CD8-positive, alpha-beta memory T cell (primary cell): Measurements from ENCODE around the gene OXSM. TPM values are rescaled to one million over a fixed set of nuclear protein-coding genes. Genes with fewer than 3 reads are reported as not detected.

Source experiments
- CTCF ChIA-PET: fragments of 350-600 bp; sonication (Branson Sonifier 250); formaldehyde crosslinking; loops from one replicate; lab custom pipeline; 2021; ENCODE audit warnings: antibody characterized with exemption; lab: Charles Lee
- POLR2A ChIA-PET: fragments of 350-600 bp; sonication (Branson Sonifier 250); formaldehyde crosslinking; loops from one replicate; lab custom pipeline; 2021; ENCODE audit warnings: antibody characterized with exemption; lab: Charles Lee
- DNase-seq, 5 donors: peaks; one replicate each; pipeline versions ENCODE4 v3.0.0 to v3.0.0-alpha.2; 2020 to 2022; ENCODE audit warnings: mixed read lengths in 1 of 5
- H3K27ac ChIP-seq: one replicate; pipeline ENCODE4 v1.7.0; 2013; ENCODE audit warnings: low read depth, mild to moderate bottlenecking, low read length, moderate library complexity
- H3K27me3 ChIP-seq: 2 replicates; pipeline ENCODE4 v1.7.0; 2013; ENCODE audit warnings: low read length, mild to moderate bottlenecking; ENCODE audit not compliant: insufficient read depth, poor library complexity, severe bottlenecking
- H3K36me3 ChIP-seq: 2 replicates; pipeline ENCODE4 v1.7.0; 2013; ENCODE audit warnings: mild to moderate bottlenecking, low read length, moderate library complexity; ENCODE audit not compliant: insufficient read depth
- H3K4me1 ChIP-seq: 2 replicates; pipeline ENCODE4 v1.7.0; 2013; ENCODE audit warnings: mild to moderate bottlenecking, low read length, moderate library complexity; ENCODE audit not compliant: insufficient read depth
- H3K4me3 ChIP-seq: 2 replicates; pipeline ENCODE4 v1.7.0; 2013; ENCODE audit warnings: mild to moderate bottlenecking, low read length
- H3K9me3 ChIP-seq: 2 replicates; pipeline ENCODE4 v1.7.0; 2013; ENCODE audit warnings: mild to moderate bottlenecking, low read length
- H3K27ac Mint-ChIP-seq, 8 donors: one replicate each; pipeline ENCODE4 v1.8.0; 2020 to 2021; ENCODE audit warnings: mixed read lengths in 8 of 8, mild to moderate bottlenecking in 6 of 8, inconsistent platforms in 3 of 8, moderate library complexity in 3 of 8
- H3K27me3 Mint-ChIP-seq, 2 donors: one replicate each; pipeline ENCODE4 v1.8.0; 2020 to 2021; ENCODE audit warnings: mixed read lengths in 2 of 2, mild to moderate bottlenecking in 1 of 2, moderate library complexity in 1 of 2
- H3K36me3 Mint-ChIP-seq, 3 donors: one replicate each; pipeline ENCODE4 v1.8.0; 2020 to 2021; ENCODE audit warnings: mixed read lengths in 3 of 3, inconsistent platforms in 1 of 3, mild to moderate bottlenecking in 1 of 3
- H3K4me1 Mint-ChIP-seq, 3 donors: one replicate each; pipeline ENCODE4 v1.8.0; 2020 to 2021; ENCODE audit warnings: mixed read lengths in 3 of 3, inconsistent platforms in 1 of 3, mild to moderate bottlenecking in 1 of 3
- H3K4me3 Mint-ChIP-seq, 7 donors: one replicate each; pipeline ENCODE4 v1.8.0; 2020 to 2021; ENCODE audit warnings: mixed read lengths in 7 of 7, mild to moderate bottlenecking in 6 of 7, moderate library complexity in 4 of 7, inconsistent platforms in 2 of 7
- H3K9me3 Mint-ChIP-seq, 5 donors: one replicate each; pipeline ENCODE4 v1.8.0; 2020 to 2022; ENCODE audit warnings: mixed read lengths in 5 of 5, mild to moderate bottlenecking in 3 of 5, moderate library complexity in 2 of 5, inconsistent platforms in 1 of 5
- polyA plus RNA-seq: library from polyadenylated mRNA; unstranded; fragments of 300-500 nt; fragmentation: Illumina TruSeq; gene quantifications from one replicate; pipeline ENCODE4 v1.2.3, GENCODE V29; 2021
- total RNA-seq, 2 experiments: library from RNA; stranded (reverse); gene quantifications; one replicate each; pipeline ENCODE4 v1.2.3, GENCODE V29; 2021

Gene OXSM
- total and polyA plus RNA-seq, 3 experiments from 2014 or later = 12.1 to 13.1 (median 12.9) TPM

- Histone ChIP-seq H3K36me3 (no peaks in the 10 kb centered on the region), H3K27ac (no peak overlapping the region), H3K4me3 (peak overlapping the region; percentile 70), H3K9me3 (no peaks in the 10 kb centered on the region), H3K27me3 (no peaks in the 10 kb centered on the region), H3K4me1 (peaks cover 31% of the 10 kb centered on the region)
- Mint-ChIP-seq H3K27ac (peak overlapping the region in 7 of 8 donors; percentile 70 to 93 (median 83)), H3K4me1 (peaks cover 40 to 53% (median 50%) of the 10 kb centered on the region in 3 donors), H3K9me3 (no peaks in the 10 kb centered on the region), H3K36me3 (peaks cover 0 to 7% (median 0%) of the 10 kb centered on the region in 3 donors), H3K4me3 (peak overlapping the region; percentile 78 to 99 (median 84)), H3K27me3 (no peaks in the 10 kb centered on the region)
- peak in 1 of 5 donors; percentile 49 for DNase-seq
- CTCF ChIA-PET = interaction anchor here (1.1 to 1.7 kb wide), 4 partner anchors 9 to 136 kb away, joined by 3 to 8 read pairs (median 4); no protein-coding TSS in a partner anchor
- POLR2A ChIA-PET = interaction anchor here (0.5 to 1.1 kb wide), 6 partner anchors 14 to 1867 kb away, joined by 3 to 9 read pairs (median 3); partner anchors contain the start of genes NKIRAS1 and RPL15
Measured at GRCh38 chr3:25783661-25784512, 6.0 kb upstream of the OXSM start.

- peaks cover 28% of the 10 kb centered on the region for H3K4me1 ChIP-seq
- H3K4me3 ChIP-seq = no peak overlapping the region
- ChIA-PET POLR2A (no interaction called here), CTCF (interaction anchor here (0.6 kb wide), 1 partner anchor 33 kb away, joined by 4 read pairs; no protein-coding TSS in a partner anchor)
- H3K36me3 Mint-ChIP-seq = peaks cover 0 to 10% (median 0%) of the 10 kb centered on the region in 3 donors
- H3K27me3 ChIP-seq = no peaks in the 10 kb centered on the region
- DNase-seq = no peak
- H3K27me3 Mint-ChIP-seq = no peaks in the 10 kb centered on the region
- H3K4me1 Mint-ChIP-seq = peaks cover 43 to 54% (median 54%) of the 10 kb centered on the region in 3 donors
- no peaks in the 10 kb centered on the region for H3K9me3 ChIP-seq
- no peak overlapping the region for H3K27ac ChIP-seq
- H3K36me3 ChIP-seq = no peaks in the 10 kb centered on the region
- H3K4me3 Mint-ChIP-seq = peak overlapping the region in 4 of 7 donors; percentile 78 to 99 (median 84)
- no peaks in the 10 kb centered on the region for H3K9me3 Mint-ChIP-seq
- H3K27ac Mint-ChIP-seq = peak overlapping the region in 3 of 8 donors; percentile 4 to 83 (median 71)
Measured at GRCh38 chr3:25784971-25785370, 4.9 kb upstream of the OXSM start.

GRCh38 chr3:25785826-25786225, 4.1 kb upstream of the OXSM start:
- Mint-ChIP-seq H3K4me1 (peaks cover 43 to 54% (median 54%) of the 10 kb centered on the region in 3 donors), H3K9me3 (no peaks in the 10 kb centered on the region), H3K27me3 (peaks cover 0 to 2% of the 10 kb centered on the region in 2 donors), H3K4me3 (peak overlapping the region in 2 of 7 donors; percentile 10 to 60), H3K36me3 (peaks cover 0 to 14% (median 0%) of the 10 kb centered on the region in 3 donors), H3K27ac (peak overlapping the region in 3 of 8 donors; percentile 41 to 60 (median 59))
- Histone ChIP-seq H3K27me3 (no peaks in the 10 kb centered on the region), H3K4me1 (peaks cover 27% of the 10 kb centered on the region), H3K4me3 (no peak overlapping the region), H3K9me3 (no peaks in the 10 kb centered on the region), H3K27ac (no peak overlapping the region), H3K36me3 (no peaks in the 10 kb centered on the region)
- DNase-seq = no peak
- ChIA-PET POLR2A (no interaction called here), CTCF (no interaction called here)

- POLR2A ChIA-PET = no interaction called here
- peaks cover 0 to 2% of the 10 kb centered on the region in 2 donors for H3K27me3 Mint-ChIP-seq
Measured at GRCh38 chr3:25787689-25788088, 2.2 kb upstream of the OXSM start.

GRCh38 chr3:25789209-25789595, 688 bp upstream of the OXSM start:
- H3K4me1 ChIP-seq = peaks cover 16% of the 10 kb centered on the region
- no peaks in the 10 kb centered on the region for H3K27me3 ChIP-seq
- H3K9me3 ChIP-seq = no peaks in the 10 kb centered on the region
- H3K27ac ChIP-seq = peak overlapping the region; percentile 96
- ChIA-PET POLR2A (interaction anchor here (0.6 kb wide), 1 partner anchor 14 kb away, joined by 3 read pairs; no protein-coding TSS in a partner anchor), CTCF (interaction anchor here (0.7 kb wide), 1 partner anchor 141 kb away, joined by 3 read pairs; no protein-coding TSS in a partner anchor)
- Mint-ChIP-seq H3K4me3 (peak overlapping the region; percentile 93 to 98 (median 96)), H3K27me3 (peaks cover 0 to 2% of the 10 kb centered on the region in 2 donors), H3K27ac (peak overlapping the region in 7 of 8 donors; percentile 93 to 100 (median 99)), H3K36me3 (peaks cover 0 to 14% (median 2%) of the 10 kb centered on the region in 3 donors), H3K4me1 (peaks cover 38 to 60% (median 50%) of the 10 kb centered on the region in 3 donors), H3K9me3 (no peaks in the 10 kb centered on the region)
- no peak for DNase-seq
- H3K36me3 ChIP-seq = no peaks in the 10 kb centered on the region
- peak overlapping the region; percentile 85 for H3K4me3 ChIP-seq

More at GRCh38 chr3:25787689-25788088, 2.2 kb upstream of the OXSM start:
- no peaks in the 10 kb centered on the region for H3K9me3 Mint-ChIP-seq
- H3K4me3 Mint-ChIP-seq = peak overlapping the region in 1 of 7 donors; percentile 80
- DNase-seq = no peak
- H3K27ac Mint-ChIP-seq = peak overlapping the region; percentile 6 to 93 (median 48)
- peaks cover 39 to 55% (median 54%) of the 10 kb centered on the region in 3 donors for H3K4me1 Mint-ChIP-seq
- no peaks in the 10 kb centered on the region for H3K27me3 ChIP-seq
- peaks cover 0 to 12% (median 2%) of the 10 kb centered on the region in 3 donors for H3K36me3 Mint-ChIP-seq
- CTCF ChIA-PET = no interaction called here
- peaks cover 19% of the 10 kb centered on the region for H3K4me1 ChIP-seq
- no peaks in the 10 kb centered on the region for H3K9me3 ChIP-seq
- H3K27ac ChIP-seq = peak overlapping the region; percentile 96
- H3K36me3 ChIP-seq = no peaks in the 10 kb centered on the region
- H3K4me3 ChIP-seq = no peak overlapping the region

GRCh38 chr3:25801786-25802185, 11.9 kb downstream of the OXSM start:
- ChIA-PET POLR2A (no interaction called here), CTCF (no interaction called here)
- H3K27me3 ChIP-seq = no peaks in the 10 kb centered on the region
- no peaks in the 10 kb centered on the region for H3K4me1 ChIP-seq
- DNase-seq = no peak
- Mint-ChIP-seq H3K4me1 (no peaks in the 10 kb centered on the region), H3K27me3 (peaks cover 5 to 23% of the 10 kb centered on the region in 2 donors), H3K36me3 (no peaks in the 10 kb centered on the region), H3K9me3 (no peaks in the 10 kb centered on the region), H3K27ac (no peak overlapping the region), H3K4me3 (no peak overlapping the region)
- no peaks in the 10 kb centered on the region for H3K9me3 ChIP-seq
- H3K4me3 ChIP-seq = no peak overlapping the region
- H3K36me3 ChIP-seq = no peaks in the 10 kb centered on the region
- H3K27ac ChIP-seq = no peak overlapping the region

GRCh38 chr3:25803833-25804232, 13.9 kb downstream of the OXSM start:
- no peaks in the 10 kb centered on the region for H3K9me3 Mint-ChIP-seq
- peaks cover 5 to 23% of the 10 kb centered on the region in 2 donors for H3K27me3 Mint-ChIP-seq
- no peaks in the 10 kb centered on the region for H3K4me1 Mint-ChIP-seq
- DNase-seq = no peak
- no peak overlapping the region for H3K27ac ChIP-seq
- no peak overlapping the region for H3K4me3 ChIP-seq
- H3K4me1 ChIP-seq = no peaks in the 10 kb centered on the region
- H3K36me3 ChIP-seq = no peaks in the 10 kb centered on the region
- H3K36me3 Mint-ChIP-seq = no peaks in the 10 kb centered on the region
- CTCF ChIA-PET = interaction anchor here (0.5 kb wide), 1 partner anchor 251 kb away, joined by 3 read pairs; no protein-coding TSS in a partner anchor
- no peak overlapping the region for H3K27ac Mint-ChIP-seq
- H3K27me3 ChIP-seq = no peaks in the 10 kb centered on the region
- H3K9me3 ChIP-seq = no peaks in the 10 kb centered on the region
- POLR2A ChIA-PET = no interaction called here
- no peak overlapping the region for H3K4me3 Mint-ChIP-seq

- Histone ChIP-seq H3K4me1 (no peaks in the 10 kb centered on the region), H3K4me3 (no peak overlapping the region), H3K27me3 (no peaks in the 10 kb centered on the region), H3K36me3 (no peaks in the 10 kb centered on the region), H3K9me3 (no peaks in the 10 kb centered on the region), H3K27ac (no peak overlapping the region)
- ChIA-PET POLR2A (no interaction called here), CTCF (no interaction called here)
- Mint-ChIP-seq H3K4me3 (no peak overlapping the region), H3K27me3 (peaks cover 5 to 28% of the 10 kb centered on the region in 2 donors), H3K9me3 (no peaks in the 10 kb centered on the region), H3K36me3 (no peaks in the 10 kb centered on the region), H3K4me1 (no peaks in the 10 kb centered on the region), H3K27ac (no peak overlapping the region)
- no peak for DNase-seq
Measured at GRCh38 chr3:25804676-25805075, 14.8 kb downstream of the OXSM start.
